Keratinocyte (primary cell): Measurements from ENCODE around the gene BLOC1S6. TPM values are rescaled to one million over a fixed set of nuclear protein-coding genes. Genes with fewer than 3 reads are reported as not detected.

ENCODE experiments used
- DNase-seq: peaks from one replicate; pipeline ENCODE4 v3.0.0-alpha.2; 2011; ENCODE audit warnings: low read depth, missing footprints, low spot score
- FAIRE-seq: peaks from 2 replicates; lab custom pipeline; 2011; peaks lifted over from hg19 to GRCh38; lab: Jason Lieb, UNC
- H2AFZ ChIP-seq: 2 replicates; pipeline ENCODE4 v1.6.0; 2012; ENCODE audit warnings: low read length, control low read depth, inconsistent platforms; ENCODE audit not compliant: control insufficient read depth
- H3K27ac ChIP-seq: 2 replicates; pipeline ENCODE4 v1.5.1; 2011; ENCODE audit warnings: low read length; ENCODE audit not compliant: control insufficient read depth, insufficient read depth
- H3K27me3 ChIP-seq: 3 replicates; pipeline ENCODE4 v1.6.0; 2011; ENCODE audit warnings: low read length; ENCODE audit not compliant: control insufficient read depth, insufficient read depth; ENCODE audit errors: extremely low read depth
- H3K36me3 ChIP-seq, 2 experiments: 2 replicates in 1 of 2; 3 replicates in 1 of 2; pipeline ENCODE4 v1.5.1; 2011; ENCODE audit warnings: low read length in 2 of 2, mild to moderate bottlenecking in 1 of 2; ENCODE audit not compliant: control insufficient read depth in 2 of 2, insufficient read depth in 2 of 2; ENCODE audit errors: extremely low read depth in 1 of 2
- H3K4me1 ChIP-seq: 3 replicates; pipeline ENCODE4 v1.5.1; 2011; ENCODE audit warnings: low read length; ENCODE audit not compliant: control insufficient read depth, insufficient read depth; ENCODE audit errors: extremely low read depth
- H3K4me2 ChIP-seq: 3 replicates; pipeline ENCODE4 v1.6.0; 2011; ENCODE audit warnings: low read depth, low read length; ENCODE audit not compliant: control insufficient read depth, insufficient read depth; ENCODE audit errors: extremely low read depth
- H3K4me3 ChIP-seq, 3 experiments: fragments of 200-600 bp in 1 of 3; sonication (generic) in 1 of 3; 2 replicates in 2 of 3; 3 replicates in 1 of 3; pipeline ENCODE4 v1.5.1; 2011 to 2016; ENCODE audit warnings: low read length in 3 of 3, mild to moderate bottlenecking in 3 of 3, control low read depth in 2 of 3, inconsistent platforms in 1 of 3, low read depth in 1 of 3, mixed read lengths in 1 of 3, mixed run types in 1 of 3, moderate library complexity in 1 of 3; ENCODE audit not compliant: control insufficient read depth in 2 of 3, insufficient read depth in 2 of 3; ENCODE audit errors: extremely low read depth in 1 of 3
- H3K79me2 ChIP-seq: 2 replicates; pipeline ENCODE4 v1.6.0; 2012; ENCODE audit warnings: low read length; ENCODE audit not compliant: control insufficient read depth, insufficient read depth
- H3K9ac ChIP-seq: 3 replicates; pipeline ENCODE4 v1.6.0; 2011; ENCODE audit warnings: low read length; ENCODE audit not compliant: control insufficient read depth, insufficient read depth; ENCODE audit errors: extremely low read depth
- H3K9me1 ChIP-seq: 3 replicates; pipeline ENCODE4 v1.6.0; 2011; ENCODE audit warnings: low read length; ENCODE audit not compliant: control insufficient read depth, insufficient read depth; ENCODE audit errors: extremely low read depth
- H3K9me3 ChIP-seq: 2 replicates; pipeline ENCODE4 v1.5.1; 2012; ENCODE audit warnings: low read depth, low read length; ENCODE audit not compliant: control insufficient read depth
- H4K20me1 ChIP-seq: 3 replicates; pipeline ENCODE4 v1.6.0; 2011; ENCODE audit warnings: low read length; ENCODE audit not compliant: control insufficient read depth, insufficient read depth; ENCODE audit errors: extremely low read depth
- CTCF ChIP-seq, 3 experiments: IDR thresholded peaks in 1 of 3; conservative IDR thresholded peaks in 1 of 3; optimal IDR thresholded peaks in 1 of 3; 2 replicates in 2 of 3; 3 replicates in 1 of 3; pipeline versions ENCODE3 to v1.5.1; 2011; ENCODE audit warnings: low read length in 3 of 3, mild to moderate bottlenecking in 3 of 3, moderate library complexity in 2 of 3, control low read depth in 1 of 3, inconsistent platforms in 1 of 3; ENCODE audit not compliant: insufficient read depth in 2 of 3; ENCODE audit errors: extremely low read depth in 1 of 3
- EZH2 ChIP-seq: IDR thresholded peaks from one replicate; pipeline ENCODE4 v1.6.1; 2012; ENCODE audit warnings: inconsistent platforms, mild to moderate bottlenecking, low read length, moderate library complexity
- dilution Hi-C: fragments of 300-500 bp; cut with MboI; formaldehyde crosslinking; loops from one replicate; pipeline ENCODE4 v1.7.0; 2020; ENCODE audit warnings: low sequenced_read_pairs; ENCODE audit not compliant: extremely low pct_ligation_motif_present
- polyA plus RNA-seq, 5 experiments: library from polyadenylated mRNA; depleted of rRNA in 3 of 5; stranded (reverse) in 3 of 5; stranded (forward) in 1 of 5; unstranded in 1 of 5; fragments of >200 nt; gene quantifications; 1 replicate in 1 of 5; 2 replicates in 3 of 5; 3 replicates in 1 of 5; pipeline versions ENCODE4 v1.2.1 to v1.2.3, GENCODE V29; 2011 to 2012; ENCODE audit warnings: missing spikeins in 2 of 5, low read depth in 1 of 5, low replicate concordance in 1 of 5

The BLOC1S6 gene
- polyA plus RNA-seq, 1 donor (not counting 4 experiments of a cell fraction or from before 2014, with no cell fraction given), result 15.5 TPM

- TF ChIP-seq EZH2, result no peak
- H2AFZ ChIP-seq, result no peak overlapping the region
- dilution Hi-C loops, result no loop called here
These were observed 19.7 kb downstream of the BLOC1S6 start for GRCh38 chr15:45606841-45607240.

GRCh38 chr15:45611305-45611704 is 24.1 kb downstream of the BLOC1S6 start:
- H3K4me2 ChIP-seq, result no peak overlapping the region
- H3K9me1 ChIP-seq, result no peaks in the 10 kb centered on the region
- peak in 2 of 3 experiments; percentile 23 to 24 for TF ChIP-seq CTCF (optimal IDR thresholded peaks at IDR 0.05 in 1 of 3, IDR thresholded peaks at IDR 0.05 in 1 of 3, conservative IDR thresholded peaks at IDR 0.05 in 1 of 3; ENCODE audit: extremely low read depth in 1 of 3, insufficient read depth in 2 of 3, low read length in 3 of 3)
- no peak for TF ChIP-seq EZH2
- dilution Hi-C loops, result no loop called here
- DNase-seq (no peak), FAIRE-seq (no peak)
- no peaks in the 10 kb centered on the region for H3K79me2 ChIP-seq
- no peaks in the 10 kb centered on the region for H4K20me1 ChIP-seq
- no peaks in the 10 kb centered on the region for H3K9me3 ChIP-seq
- no peak overlapping the region for H3K27ac ChIP-seq
- no peak overlapping the region for H2AFZ ChIP-seq
- no peaks in the 10 kb centered on the region for H3K27me3 ChIP-seq
- peaks cover 0 to 6% of the 10 kb centered on the region in 2 experiments for H3K36me3 ChIP-seq
- no peak overlapping the region for H3K4me3 ChIP-seq
- H3K9ac ChIP-seq, result no peak overlapping the region
- H3K4me1 ChIP-seq, result peaks cover 11% of the 10 kb centered on the region

More at GRCh38 chr15:45606841-45607240, 19.7 kb downstream of the BLOC1S6 start:
- Histone ChIP-seq H3K79me2 (no peaks in the 10 kb centered on the region), H3K4me2 (no peak overlapping the region), H3K9ac (no peak overlapping the region), H3K4me3 (no peak overlapping the region), H4K20me1 (no peaks in the 10 kb centered on the region), H3K4me1 (no peaks in the 10 kb centered on the region), H3K27ac (no peak overlapping the region), H3K36me3 (peaks cover 0 to 6% of the 10 kb centered on the region in 2 experiments), H3K9me1 (no peaks in the 10 kb centered on the region), H3K27me3 (no peaks in the 10 kb centered on the region), H3K9me3 (no peaks in the 10 kb centered on the region)
- FAIRE-seq (no peak), DNase-seq (no peak)
